ENCODE results near the gene RALGPS1. TPM values are rescaled to one million over a fixed set of nuclear protein-coding genes. Genes with fewer than 3 reads are reported as not detected.

RALGPS1 gene
- total RNA-seq, 1 experiment from 2014 or later, result 0.87 TPM

- in situ Hi-C loops (cut with HindIII; ENCODE audit: low pct_unique_long_range_greater_than_20kb, low sequenced_read_pairs), result no loop called here
- no peak for DNase-seq (ENCODE audit: low read depth, low spot score)
Measured at GRCh38 chr9:127174386-127175318, 260.1 kb downstream of the RALGPS1 start.

GRCh38 chr9:127175319-127175715 lies 260.7 kb downstream of the RALGPS1 start:
- in situ Hi-C loops (cut with HindIII; ENCODE audit: low pct_unique_long_range_greater_than_20kb, low sequenced_read_pairs), result no loop called here
- no peak for DNase-seq (ENCODE audit: low read depth, low spot score)

- no peak for DNase-seq (ENCODE audit: low read depth, low spot score)
- in situ Hi-C loops (cut with HindIII; ENCODE audit: low pct_unique_long_range_greater_than_20kb, low sequenced_read_pairs), result no loop called here
Measured at GRCh38 chr9:127175764-127176163, 261.2 kb downstream of the RALGPS1 start.

- in situ Hi-C loops (cut with HindIII; ENCODE audit: low pct_unique_long_range_greater_than_20kb, low sequenced_read_pairs), result no loop called here
- no peak for DNase-seq (ENCODE audit: low read depth, low spot score)
Measured at GRCh38 chr9:127176631-127177030, 262.0 kb downstream of the RALGPS1 start.

- in situ Hi-C loops (cut with HindIII; ENCODE audit: low pct_unique_long_range_greater_than_20kb, low sequenced_read_pairs), result no loop called here
- DNase-seq (ENCODE audit: low read depth, low spot score), result no peak
Measured at GRCh38 chr9:127177231-127177630, 262.6 kb downstream of the RALGPS1 start.

GRCh38 chr9:127177665-127178265 lies 263.2 kb downstream of the RALGPS1 start:
- DNase-seq (ENCODE audit: low read depth, low spot score), result no peak
- in situ Hi-C loops (cut with HindIII; ENCODE audit: low pct_unique_long_range_greater_than_20kb, low sequenced_read_pairs), result no loop called here

GRCh38 chr9:127178686-127179632 lies 264.4 kb downstream of the RALGPS1 start:
- no peak for DNase-seq (ENCODE audit: low read depth, low spot score)

GRCh38 chr9:127179633-127180441 lies 265.3 kb downstream of the RALGPS1 start:
- in situ Hi-C loops (cut with HindIII; ENCODE audit: low pct_unique_long_range_greater_than_20kb, low sequenced_read_pairs), result no loop called here
- no peak for DNase-seq (ENCODE audit: low read depth, low spot score)

More at GRCh38 chr9:127178686-127179632, 264.4 kb downstream of the RALGPS1 start:
- in situ Hi-C loops (cut with HindIII; ENCODE audit: low pct_unique_long_range_greater_than_20kb, low sequenced_read_pairs), result no loop called here

- in situ Hi-C loops (cut with HindIII; ENCODE audit: low pct_unique_long_range_greater_than_20kb, low sequenced_read_pairs), result no loop called here
- DNase-seq (ENCODE audit: low read depth, low spot score), result no peak
Measured at GRCh38 chr9:127180457-127181314, 266.1 kb downstream of the RALGPS1 start.

GRCh38 chr9:127181315-127181580 lies 266.7 kb downstream of the RALGPS1 start:
- in situ Hi-C loops (cut with HindIII; ENCODE audit: low pct_unique_long_range_greater_than_20kb, low sequenced_read_pairs), result no loop called here
- no peak for DNase-seq (ENCODE audit: low read depth, low spot score)

GRCh38 chr9:127181595-127182190 lies 267.1 kb downstream of the RALGPS1 start:
- no peak for DNase-seq (ENCODE audit: low read depth, low spot score)
- in situ Hi-C loops (cut with HindIII; ENCODE audit: low pct_unique_long_range_greater_than_20kb, low sequenced_read_pairs), result no loop called here

GRCh38 chr9:127182901-127183746 lies 268.5 kb downstream of the RALGPS1 start:
- DNase-seq (ENCODE audit: low read depth, low spot score), result no peak
- in situ Hi-C loops (cut with HindIII; ENCODE audit: low pct_unique_long_range_greater_than_20kb, low sequenced_read_pairs), result no loop called here

- in situ Hi-C loops (cut with HindIII; ENCODE audit: low pct_unique_long_range_greater_than_20kb, low sequenced_read_pairs), result no loop called here
- DNase-seq (ENCODE audit: low read depth, low spot score), result no peak
Measured at GRCh38 chr9:127183814-127184582, 269.4 kb downstream of the RALGPS1 start.

GRCh38 chr9:127184641-127185040 lies 270.1 kb downstream of the RALGPS1 start:
- in situ Hi-C loops (cut with HindIII; ENCODE audit: low pct_unique_long_range_greater_than_20kb, low sequenced_read_pairs), result no loop called here
- DNase-seq (ENCODE audit: low read depth, low spot score), result no peak

- DNase-seq (ENCODE audit: low read depth, low spot score), result no peak
- in situ Hi-C loops (cut with HindIII; ENCODE audit: low pct_unique_long_range_greater_than_20kb, low sequenced_read_pairs), result no loop called here
Measured at GRCh38 chr9:127185181-127185580, 270.6 kb downstream of the RALGPS1 start.
